Coronary artery (tissue), 2 donors: ENCODE results near the gene KCNT1.

Experiments
- DNase-seq: peaks from one replicate; pipeline ENCODE4 v3.0.0-alpha.2; 2017; ENCODE audit warnings: low spot score
- H3K27ac ChIP-seq, 2 donors: fragments of 200-600 bp; sonication (generic); one replicate each; pipeline ENCODE4 v1.5.1; 2016 to 2019
- H3K4me3 ChIP-seq: fragments of 200-600 bp; sonication (generic); 2 replicates; pipeline ENCODE4 v1.5.1; 2016; ENCODE audit warnings: mild to moderate bottlenecking, moderate library complexity
- CTCF ChIP-seq: fragments of 200-600 bp; sonication (generic); IDR thresholded peaks from one replicate; pipeline ENCODE4 v1.5.1; 2019; ENCODE audit warnings: antibody characterized with exemption

Gene KCNT1

GRCh38 chr9:135662758-135663450 is 39.1 kb upstream of the KCNT1 start, which contains the start of gene LCN9:
Gene LCN9 (plus strand): TSS chr9:135663309. CDS start chr9:135663322, 13 bp downstream.
- Histone ChIP-seq H3K27ac (no peak within 1 kb of the TSS), H3K4me3 (no peak within 1 kb of the TSS)
- TF ChIP-seq CTCF, result no peak
- peak; percentile 53 for DNase-seq

- Histone ChIP-seq H3K27ac (no peak overlapping the region), H3K4me3 (no peak overlapping the region)
- no peak for TF ChIP-seq CTCF
- no peak for DNase-seq
Observed at GRCh38 chr9:135663451-135663770, 38.6 kb upstream of the KCNT1 start.

GRCh38 chr9:135663857-135664256 is 38.1 kb upstream of the KCNT1 start:
- DNase-seq, result no peak
- Histone ChIP-seq H3K4me3 (no peak overlapping the region), H3K27ac (no peak overlapping the region)
- TF ChIP-seq CTCF, result no peak

- Histone ChIP-seq H3K27ac (no peak overlapping the region), H3K4me3 (no peak overlapping the region)
- TF ChIP-seq CTCF, result no peak
- DNase-seq, result no peak
Observed at GRCh38 chr9:135664266-135664665, 37.7 kb upstream of the KCNT1 start.

- no peak overlapping the region for H3K4me3 ChIP-seq
- no peak for DNase-seq
- H3K27ac ChIP-seq, result no peak overlapping the region
- no peak for TF ChIP-seq CTCF
Observed at GRCh38 chr9:135664801-135665794, 36.9 kb upstream of the KCNT1 start.

- no peak for DNase-seq
- no peak overlapping the region for H3K4me3 ChIP-seq
- no peak for TF ChIP-seq CTCF
- H3K27ac ChIP-seq, result no peak overlapping the region
Observed at GRCh38 chr9:135665795-135666189, 36.2 kb upstream of the KCNT1 start.
